ENCODE measurements around the gene GNL3L.
"Not testable (repeated sequence)": the region's sequence is repeated elsewhere in the genome, so short reads cannot be mapped to it uniquely, and the experiment has no call there.

The GNL3L gene, protein sequence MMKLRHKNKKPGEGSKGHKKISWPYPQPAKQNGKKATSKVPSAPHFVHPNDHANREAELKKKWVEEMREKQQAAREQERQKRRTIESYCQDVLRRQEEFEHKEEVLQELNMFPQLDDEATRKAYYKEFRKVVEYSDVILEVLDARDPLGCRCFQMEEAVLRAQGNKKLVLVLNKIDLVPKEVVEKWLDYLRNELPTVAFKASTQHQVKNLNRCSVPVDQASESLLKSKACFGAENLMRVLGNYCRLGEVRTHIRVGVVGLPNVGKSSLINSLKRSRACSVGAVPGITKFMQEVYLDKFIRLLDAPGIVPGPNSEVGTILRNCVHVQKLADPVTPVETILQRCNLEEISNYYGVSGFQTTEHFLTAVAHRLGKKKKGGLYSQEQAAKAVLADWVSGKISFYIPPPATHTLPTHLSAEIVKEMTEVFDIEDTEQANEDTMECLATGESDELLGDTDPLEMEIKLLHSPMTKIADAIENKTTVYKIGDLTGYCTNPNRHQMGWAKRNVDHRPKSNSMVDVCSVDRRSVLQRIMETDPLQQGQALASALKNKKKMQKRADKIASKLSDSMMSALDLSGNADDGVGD

DNA sequence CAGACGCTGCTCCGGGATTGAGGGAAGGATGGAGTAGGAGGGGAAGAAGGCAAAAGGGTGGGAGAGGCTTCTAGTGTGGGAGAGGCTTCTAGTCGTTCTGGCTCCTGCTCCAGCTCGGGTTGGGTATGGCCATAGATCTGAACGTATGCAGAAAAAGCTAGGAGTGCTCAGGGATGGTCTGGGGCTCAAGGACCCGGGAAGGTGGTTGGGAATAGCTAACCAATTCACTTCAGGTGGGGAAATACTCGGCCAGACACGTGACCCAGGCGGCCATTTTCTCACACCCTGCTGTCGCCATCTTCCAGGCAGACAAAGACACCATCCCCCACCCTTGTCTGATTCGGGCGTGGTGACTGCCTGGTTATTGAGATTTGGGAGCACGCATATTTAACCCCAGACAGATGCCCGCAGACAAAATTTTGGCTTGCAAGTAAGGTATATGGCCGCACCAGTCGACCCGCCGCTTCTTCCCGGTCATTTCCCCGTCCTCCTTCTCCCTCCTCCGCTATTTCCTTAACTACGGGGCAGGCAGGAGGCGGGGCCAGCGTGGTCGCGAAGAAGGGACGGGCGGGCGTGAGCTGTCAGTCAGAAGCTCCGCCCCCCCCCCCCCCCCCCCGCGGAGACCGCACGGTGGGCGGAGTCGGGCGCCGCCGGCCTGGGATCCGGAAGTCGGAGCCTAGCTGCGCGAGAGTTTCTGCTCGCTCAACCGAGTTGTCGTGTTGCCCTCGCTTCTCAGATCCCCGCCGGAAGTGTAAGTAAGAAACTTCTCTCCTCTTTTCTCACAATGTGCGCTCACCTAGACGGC, at the start of gene GNL3L:
Gene GNL3L (plus strand): TSS at position 668 of the 805 bp plus-strand sequence. CDS start 2,348 bp downstream, outside the sequence.
- DNase-seq (ENCODE audit: low spot score) = peak; percentile 94

GRCh38 chrX:54482839-54483593, 47.0 kb upstream of the GNL3L start:
- peak; percentile 43 for DNase-seq (ENCODE audit: low spot score)

DNA sequence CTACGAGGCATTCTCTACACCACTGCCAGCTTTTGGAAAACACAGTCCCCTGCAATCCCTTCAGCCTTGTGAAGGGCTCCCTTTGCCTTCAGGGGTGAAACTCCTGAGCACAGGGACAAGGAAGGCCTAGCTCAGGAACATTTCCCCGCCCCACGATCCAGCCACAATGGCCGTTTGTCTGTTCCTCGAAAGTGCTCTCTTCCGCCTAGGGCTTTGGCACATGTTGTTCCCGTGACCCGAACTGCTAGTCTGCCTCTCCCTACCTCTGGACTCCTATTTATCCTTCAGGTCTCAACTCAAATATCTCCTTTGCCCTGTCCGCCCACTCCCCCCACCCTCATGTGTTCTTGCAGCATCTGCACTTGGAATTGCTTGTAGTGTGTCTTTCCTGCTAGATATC, 46.1 kb upstream of the GNL3L start:
- DNase-seq (ENCODE audit: low spot score) = no peak

GRCh38 chrX:54484666-54485065, 45.4 kb upstream of the GNL3L start:
- peak; percentile 60 for DNase-seq (ENCODE audit: low spot score)

- DNase-seq (ENCODE audit: low spot score) = not testable (repeated sequence)
These were observed 40.2 kb upstream of the GNL3L start for GRCh38 chrX:54489819-54490218.

GRCh38 chrX:54492340-54492739, 37.7 kb upstream of the GNL3L start:
- peak; percentile 79 for DNase-seq (ENCODE audit: low spot score)

- DNase-seq (ENCODE audit: low spot score) = no peak
These were observed 35.6 kb upstream of the GNL3L start for GRCh38 chrX:54494166-54494988.

DNA sequence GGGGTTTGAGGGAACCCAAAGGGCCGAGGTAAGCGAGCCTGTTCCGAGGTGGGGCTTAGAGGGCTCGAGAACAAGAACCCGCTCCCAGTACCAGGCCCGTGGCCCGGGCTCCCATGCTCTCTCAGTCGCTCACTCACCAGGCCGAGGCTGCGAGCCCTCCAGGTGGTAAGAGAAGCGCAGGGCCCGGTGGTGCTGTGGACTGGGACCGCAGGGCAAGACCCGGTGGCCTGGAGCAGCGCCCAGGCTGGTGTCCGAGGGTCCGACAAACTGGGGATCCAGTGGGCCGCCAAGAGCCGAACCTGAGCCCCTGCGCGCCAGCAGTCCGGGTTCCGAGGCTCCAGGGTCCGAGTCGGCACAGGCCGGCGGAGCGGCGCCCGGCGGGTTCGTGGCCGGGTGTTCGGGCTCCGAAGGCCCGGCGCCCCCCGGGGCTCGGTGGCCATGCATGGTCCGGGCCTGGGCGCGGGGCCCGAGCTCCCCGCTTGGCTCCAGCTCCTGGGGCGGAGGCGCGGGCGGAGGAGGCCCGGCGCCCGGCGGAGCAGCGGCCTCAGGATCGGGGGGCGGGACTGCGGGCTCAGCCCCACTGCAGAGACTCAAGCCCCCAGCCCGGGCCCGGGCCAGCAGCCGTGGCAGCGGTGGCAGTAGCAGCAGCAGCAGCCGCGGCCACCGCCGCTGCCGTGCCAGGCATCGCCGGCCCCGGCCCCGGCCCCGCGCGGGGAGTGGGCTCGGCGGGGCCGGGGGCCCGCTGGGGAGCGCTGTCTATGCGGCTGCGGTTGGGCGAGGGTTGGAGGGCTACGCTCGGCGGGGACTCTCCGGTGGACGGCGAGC, 34.8 kb upstream of the GNL3L start:
- DNase-seq (ENCODE audit: low spot score) = peak; percentile 39

- DNase-seq (ENCODE audit: low spot score) = peak; percentile 93
These were observed 34.1 kb upstream of the GNL3L start, which contains the start of gene FGD1 for GRCh38 chrX:54495814-54496516. TSS of gene FGD1 (minus strand) at chrX:54496234. CDS start at chrX:54495432, 802 bp downstream.

DNA sequence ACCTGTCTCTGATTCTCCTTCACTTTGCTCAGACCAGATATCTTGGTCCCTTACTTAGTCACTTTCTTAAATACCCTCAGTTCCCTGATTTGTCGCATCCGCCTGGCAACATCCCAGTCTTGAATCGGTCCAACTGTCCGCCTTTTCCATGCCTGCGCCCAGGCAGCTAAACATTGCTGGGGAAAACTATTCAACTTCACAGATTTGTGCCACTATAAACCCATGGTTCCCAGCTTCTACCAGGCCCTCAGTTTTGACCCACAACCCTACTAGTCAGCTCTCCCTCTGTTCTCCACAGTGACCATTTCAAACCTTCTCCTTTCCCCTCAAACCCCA, 33.5 kb upstream of the GNL3L start:
- no peak for DNase-seq (ENCODE audit: low spot score)

- DNase-seq (ENCODE audit: low spot score) = no peak
These were observed 33.1 kb upstream of the GNL3L start for GRCh38 chrX:54496936-54497335.

DNA sequence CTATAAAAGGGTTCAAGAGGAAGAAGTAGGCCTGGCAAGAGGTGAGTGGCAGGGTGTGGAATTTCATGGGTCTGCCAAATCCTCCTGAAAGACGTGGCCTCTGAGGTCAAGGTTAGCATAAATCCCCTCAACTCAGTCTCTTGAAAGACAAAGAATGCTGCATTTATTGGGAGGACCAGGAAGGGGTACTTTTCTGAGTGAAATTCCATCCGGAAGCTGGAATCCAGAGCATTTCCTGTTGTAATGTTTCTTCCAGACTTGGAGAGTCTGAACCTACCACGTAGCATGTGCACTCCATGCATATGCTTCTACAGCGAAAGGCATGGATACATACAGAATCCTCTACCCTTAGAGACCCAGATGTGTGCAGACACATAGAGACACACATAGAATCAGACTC, 20.6 kb upstream of the GNL3L start:
- peak; percentile 20 for DNase-seq (ENCODE audit: low spot score)

DNA sequence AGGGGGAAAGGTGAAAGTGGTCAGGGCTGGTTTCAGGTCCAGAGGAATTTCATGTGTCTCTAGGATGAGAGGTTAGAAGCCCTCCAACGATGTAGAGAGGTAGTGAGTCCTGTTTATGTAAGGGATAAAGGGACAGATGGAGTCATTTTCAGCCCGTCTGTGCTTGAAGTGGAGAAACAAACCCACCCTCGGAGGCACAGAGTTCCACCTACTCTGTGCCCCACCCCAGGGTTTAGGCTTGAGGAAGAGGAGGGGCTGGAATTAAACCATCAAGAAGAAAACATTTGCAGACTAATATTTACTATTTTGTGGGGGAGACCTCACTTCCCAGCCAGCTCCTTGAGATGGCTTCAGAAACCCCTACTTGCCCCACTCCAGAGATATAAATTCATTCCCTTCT, 868 bp upstream of the GNL3L start:
- DNase-seq (ENCODE audit: low spot score) = no peak

DNA sequence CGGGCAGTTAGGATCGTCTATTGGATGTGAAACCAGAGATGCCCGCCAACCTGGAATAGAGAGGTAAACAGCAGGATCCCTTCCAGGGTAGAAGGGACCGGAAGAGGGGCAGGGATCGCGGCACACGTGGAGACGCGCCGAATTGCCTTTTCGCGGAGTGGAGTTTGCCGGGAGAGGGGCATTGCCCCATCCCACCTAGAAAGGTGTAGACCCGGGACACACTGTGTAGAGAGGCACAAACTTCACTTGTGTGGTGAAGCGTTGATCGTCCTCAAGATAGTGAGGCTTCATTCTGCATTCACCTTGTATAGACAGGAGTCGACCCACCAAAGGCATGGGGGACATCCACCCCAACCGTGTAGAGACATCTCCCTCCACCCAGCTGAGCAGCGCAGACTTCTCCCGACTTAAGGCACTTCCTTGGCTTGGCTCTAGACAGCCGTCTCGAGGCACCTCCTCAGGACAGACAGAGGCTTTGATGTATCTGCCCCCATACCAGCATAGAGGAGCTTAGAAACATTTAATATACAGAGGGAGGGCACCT, 410 bp downstream of the GNL3L start:
- DNase-seq (ENCODE audit: low spot score) = peak; percentile 5

- DNase-seq (ENCODE audit: low spot score) = no peak
These were observed 4.3 kb downstream of the GNL3L start for GRCh38 chrX:54534271-54534670.

- peak; percentile 54 for DNase-seq (ENCODE audit: low spot score)
These were observed 10.3 kb downstream of the GNL3L start for GRCh38 chrX:54540289-54540688.

DNA sequence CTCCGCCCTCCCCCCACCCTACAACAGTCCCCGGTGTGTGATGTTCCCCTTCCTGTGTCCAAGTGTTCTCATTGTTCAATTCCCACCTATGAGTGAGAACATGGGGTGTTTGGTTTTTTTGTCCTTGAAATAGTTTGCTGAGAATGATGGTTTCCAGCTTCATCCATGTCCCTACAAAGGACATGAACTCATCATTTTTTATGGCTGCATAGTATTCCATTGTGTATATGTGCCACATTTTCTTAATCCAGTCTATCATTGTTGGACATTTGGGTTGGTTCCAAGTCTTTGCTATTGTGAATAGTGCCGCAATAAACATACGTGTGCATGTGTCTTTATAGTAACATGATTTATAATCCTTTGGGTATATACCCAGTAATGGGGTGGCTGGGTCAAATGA, 12.2 kb downstream of the GNL3L start:
- not testable (repeated sequence) for DNase-seq (ENCODE audit: low spot score)

- no peak for DNase-seq (ENCODE audit: low spot score)
These were observed 20.8 kb downstream of the GNL3L start for GRCh38 chrX:54550821-54551220.

- DNase-seq (ENCODE audit: low spot score) = no peak
These were observed 21.8 kb downstream of the GNL3L start for GRCh38 chrX:54551801-54552200.
